ENCODE results near the gene THYN1.

THYN1 gene

GRCh38 chr11:134223121-134223520 lies 30.0 kb downstream of the THYN1 start:
- DNase-seq (ENCODE audit: low read depth), result no peak

- no peak for DNase-seq (ENCODE audit: low read depth)
Observed at GRCh38 chr11:134216816-134217215, 36.3 kb downstream of the THYN1 start.

- no peak for DNase-seq (ENCODE audit: low read depth)
Observed at GRCh38 chr11:134215836-134216235, 37.3 kb downstream of the THYN1 start.

GRCh38 chr11:134207538-134208239 lies 45.5 kb downstream of the THYN1 start:
- DNase-seq (ENCODE audit: low read depth), result peak; percentile 58

GRCh38 chr11:134206185-134206584 lies 47.0 kb downstream of the THYN1 start:
- no peak for DNase-seq (ENCODE audit: low read depth)

GRCh38 chr11:134205729-134206128 lies 47.4 kb downstream of the THYN1 start:
- no peak for DNase-seq (ENCODE audit: low read depth)

GRCh38 chr11:134202661-134203060 lies 50.5 kb downstream of the THYN1 start:
- no peak for DNase-seq (ENCODE audit: low read depth)

GRCh38 chr11:134200688-134201087 lies 52.5 kb downstream of the THYN1 start:
- no peak for DNase-seq (ENCODE audit: low read depth)

GRCh38 chr11:134199531-134199930 lies 53.6 kb downstream of the THYN1 start:
- DNase-seq (ENCODE audit: low read depth), result no peak
